Right renal pelvis (tissue), 4 donors: Measurements from ENCODE around the gene NUP42. TPM values are rescaled to one million over a fixed set of nuclear protein-coding genes. Genes with fewer than 3 reads are reported as not detected.

Source experiments
- DNase-seq, 4 donors: peaks; one replicate each; pipeline ENCODE4 v3.0.0-alpha.2; 2013; ENCODE audit warnings: low read depth in 4 of 4, low spot score in 3 of 4, missing footprints in 1 of 4
- polyA plus RNA-seq, 4 donors: library from polyadenylated mRNA; unstranded; fragments of 120-200 nt; gene quantifications; one replicate each; pipeline ENCODE4 v1.2.1, GENCODE V29; 2013; ENCODE audit not compliant: insufficient read length in 4 of 4

Gene NUP42
- polyA plus RNA-seq, 4 donors = 53.2 to 66.9 (median 60.5) TPM

- DNase-seq = no peak
Observed at GRCh38 chr7:23228412-23228811, 46.6 kb downstream of the NUP42 start.

DNA sequence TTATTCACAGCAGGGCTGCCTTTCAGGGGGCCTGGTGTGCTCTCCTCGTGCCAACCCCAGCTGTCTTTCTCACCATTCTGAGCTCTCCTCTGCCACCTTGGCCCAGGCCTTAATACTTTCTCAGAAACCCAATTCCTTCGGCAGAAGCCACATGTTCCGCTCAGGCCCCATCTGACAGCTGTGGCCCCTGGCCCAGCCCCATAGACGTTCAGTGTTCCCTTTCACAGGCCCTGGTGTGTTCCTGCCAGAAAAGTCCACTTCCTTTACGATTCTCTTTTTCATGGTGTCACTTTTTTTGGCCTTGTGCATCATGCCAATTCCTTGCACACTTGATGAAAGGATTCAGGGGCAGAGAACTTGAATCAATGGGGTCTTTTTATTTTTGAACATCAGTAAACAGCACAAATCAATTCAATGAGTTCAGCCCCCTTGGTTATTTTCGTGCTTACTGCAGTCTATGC lies 48.8 kb downstream of the NUP42 start:
- no peak for DNase-seq

GRCh38 chr7:23232966-23233365 lies 51.1 kb downstream of the NUP42 start:
- no peak for DNase-seq

GRCh38 chr7:23234569-23235296 lies 52.9 kb downstream of the NUP42 start:
- no peak for DNase-seq

GRCh38 chr7:23235813-23236221 lies 54.0 kb downstream of the NUP42 start:
- no peak for DNase-seq

DNA sequence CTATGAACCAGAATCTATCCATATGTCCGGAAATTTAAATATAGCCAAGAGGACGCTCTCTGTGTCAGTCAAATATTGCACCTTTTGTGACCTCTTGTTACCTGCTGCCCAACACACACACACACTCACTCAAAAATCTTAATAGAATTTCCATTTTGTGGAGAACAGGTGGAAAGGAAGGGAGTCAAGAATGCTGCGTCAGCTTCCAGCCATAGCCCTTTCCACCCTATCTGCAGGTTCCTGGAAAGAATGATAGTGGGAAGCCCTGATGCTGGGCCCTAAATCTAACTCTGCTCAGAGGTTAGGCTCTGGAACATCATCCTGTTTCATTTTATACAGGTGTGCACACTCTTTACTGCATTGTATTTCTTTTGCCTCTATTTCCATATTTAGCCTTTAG lies 55.2 kb downstream of the NUP42 start:
- DNase-seq = no peak

DNA sequence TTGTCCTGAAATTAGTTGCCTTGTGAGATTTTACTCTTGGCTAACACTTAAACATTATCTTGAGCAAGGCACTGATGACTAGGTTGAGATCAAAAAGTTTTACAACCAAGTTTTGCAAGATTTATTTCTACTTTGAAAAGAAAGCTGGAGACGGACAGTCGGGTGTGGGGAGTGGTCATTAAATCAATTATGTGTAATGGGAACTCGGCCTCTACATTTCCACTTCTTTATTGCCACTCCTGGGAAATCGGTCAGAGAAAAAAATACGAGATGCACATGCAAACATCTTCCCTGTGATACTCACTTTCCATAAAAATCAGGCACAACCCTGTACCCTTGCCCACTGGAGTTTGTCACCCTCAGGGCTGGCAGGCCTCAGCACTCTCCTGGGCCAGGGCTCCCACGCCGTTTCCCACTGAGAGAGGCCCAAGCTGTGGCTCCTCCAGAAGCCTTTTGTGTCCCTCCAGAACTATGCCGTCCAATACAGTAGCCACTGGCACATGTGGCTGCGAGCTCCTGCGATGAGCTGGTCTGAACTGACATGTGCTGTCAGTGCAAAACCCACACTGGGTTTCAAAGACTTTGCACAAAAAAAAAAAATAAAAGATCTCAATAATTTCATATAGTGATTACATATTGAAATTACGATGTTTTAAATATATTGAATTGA lies 57.3 kb downstream of the NUP42 start:
- DNase-seq = no peak

DNA sequence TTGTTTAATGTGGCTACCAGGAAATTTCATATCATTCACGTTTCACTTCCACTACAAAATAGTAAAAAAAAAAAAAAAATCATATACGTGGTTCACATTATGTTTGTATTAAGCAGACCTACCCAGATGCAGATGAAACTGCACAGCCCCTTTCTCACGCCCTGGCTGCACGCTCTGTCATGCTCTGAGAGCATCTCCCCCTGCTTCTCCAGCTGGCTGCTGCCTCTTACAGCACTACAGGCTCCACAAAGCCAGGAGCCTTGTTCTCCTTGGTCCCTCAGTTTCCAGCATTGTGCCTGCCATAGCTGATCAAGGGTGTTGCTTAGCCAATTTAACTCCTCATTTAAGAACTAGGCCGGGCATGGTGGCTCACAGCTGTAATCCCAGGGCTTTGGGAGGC lies 57.9 kb downstream of the NUP42 start:
- no peak for DNase-seq

GRCh38 chr7:23242321-23242720 lies 60.5 kb downstream of the NUP42 start:
- DNase-seq = no peak

- no peak for DNase-seq
Observed at GRCh38 chr7:23242935-23243334, 61.1 kb downstream of the NUP42 start.

- no peak for DNase-seq
Observed at GRCh38 chr7:23246555-23246954, 64.7 kb downstream of the NUP42 start, which contains the start of gene GPNMB. TSS of gene GPNMB (plus strand) at chr7:23246775. CDS start at chr7:23246858, 83 bp downstream.

DNA sequence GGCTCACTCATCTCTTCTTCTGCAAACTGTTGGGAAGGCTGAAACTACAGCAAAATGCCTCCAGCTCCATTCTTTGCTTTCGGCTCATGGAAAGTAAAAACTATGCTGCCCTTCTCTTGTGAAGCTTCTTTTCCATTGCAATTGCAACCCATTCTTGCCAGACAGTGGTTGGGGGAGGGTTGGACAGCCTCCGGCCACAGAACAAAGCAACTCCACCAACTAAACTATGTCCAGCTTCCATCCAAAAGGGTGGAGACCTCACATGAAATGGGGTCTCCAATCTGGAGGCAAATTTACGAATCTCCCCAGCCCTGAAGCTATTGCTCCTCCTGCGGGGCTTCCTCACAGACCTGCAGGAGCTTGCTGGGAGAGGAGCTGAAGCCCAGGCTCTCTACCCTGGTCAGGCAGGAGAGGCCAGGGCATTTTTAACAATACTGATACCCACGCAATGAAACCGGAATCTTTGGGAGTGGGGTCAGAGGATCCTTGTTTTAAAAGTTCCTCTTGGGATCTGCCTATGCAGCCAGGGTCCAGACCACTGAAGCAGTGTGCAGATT lies 65.3 kb downstream of the NUP42 start:
- DNase-seq = no peak

DNA sequence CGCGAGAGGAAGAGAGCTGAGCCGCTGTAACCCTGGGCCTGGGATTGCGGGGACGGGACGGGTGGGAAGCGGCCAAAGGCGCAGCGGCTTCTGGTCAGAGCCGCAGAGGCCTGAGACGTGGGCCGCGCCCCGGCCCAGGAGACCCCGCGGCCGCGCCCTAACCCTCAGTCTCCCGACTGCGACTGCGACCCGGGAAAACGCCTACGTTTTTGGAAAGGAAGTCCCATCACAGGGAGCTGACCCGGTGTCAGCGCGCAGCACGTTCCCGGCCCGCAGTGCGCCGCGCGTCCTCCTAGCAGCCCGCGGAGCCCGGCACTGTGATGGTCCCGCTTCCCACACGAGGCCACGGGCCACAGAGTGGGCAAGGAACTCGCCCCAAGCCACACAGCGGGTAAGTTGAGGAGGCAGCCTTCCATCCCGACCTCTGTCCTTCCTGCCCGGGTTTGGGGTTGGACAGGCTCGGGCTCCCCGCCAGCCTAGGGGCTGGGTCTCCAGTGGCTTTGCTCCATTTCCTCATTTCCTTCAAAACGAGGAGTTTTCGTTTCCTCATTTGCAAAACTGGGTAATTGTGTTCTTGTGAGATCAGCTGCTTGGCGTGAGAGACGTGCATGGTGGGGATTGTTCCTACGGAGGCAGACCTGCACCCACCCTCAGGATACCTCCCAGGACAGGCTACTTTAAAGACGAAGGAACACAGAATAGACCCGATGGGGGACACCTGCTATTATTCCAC lies 65.9 kb downstream of the NUP42 start:
- DNase-seq = no peak

DNA sequence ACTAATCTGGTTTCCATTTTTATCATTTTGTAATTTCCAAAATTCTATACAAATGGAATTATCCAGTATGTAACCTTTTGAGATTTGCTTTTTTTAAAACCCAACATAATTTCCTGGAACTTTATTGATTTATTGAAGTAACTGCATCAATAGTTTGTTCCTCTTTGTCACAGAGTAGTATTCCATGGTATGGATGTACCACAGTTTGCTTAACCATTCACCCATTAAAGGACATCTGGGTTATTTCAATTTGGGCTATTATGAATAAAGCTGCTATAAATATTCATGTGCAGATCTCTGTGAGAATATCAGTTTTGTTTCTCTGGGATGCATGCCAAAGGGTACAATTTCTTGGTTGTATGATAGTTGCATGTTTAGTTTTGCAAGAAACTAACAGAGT lies 67.6 kb downstream of the NUP42 start:
- DNase-seq = no peak

Other genes starting within 250 kb of the NUP42 start
- gene HYCC1, start 167.9 kb upstream of the NUP42 start, polyA plus RNA-seq = 10 to 100 TPM; 21.4 to 28.0 (median 24.7) TPM
- gene KLHL7, start 76.3 kb upstream of the NUP42 start, polyA plus RNA-seq = 10 to 100 TPM; 43.6 to 56.0 (median 52.5) TPM
- 10 to 100 TPM; 19.8 to 34.4 (median 30.8) TPM for gene GPNMB, start 64.7 kb downstream of the NUP42 start, polyA plus RNA-seq
- 10 to 100 TPM; 47.2 to 52.4 (median 49.7) TPM for gene MALSU1, start 117.3 kb downstream of the NUP42 start, polyA plus RNA-seq